ENCODE data around the gene CTSC. TPM values are rescaled to one million over a fixed set of nuclear protein-coding genes. Genes with fewer than 3 reads are reported as not detected.

Gene CTSC
- total and polyA plus RNA-seq, 2 of the 13 experiments (the other 11 are each of a cell fraction or from before 2014, with no cell fraction given): 144 to 210 TPM

- TF ChIP-seq KIAA2018 (CRISPR knock-in tag; IDR thresholded peaks at IDR 0.05; ENCODE audit: borderline replicate concordance) (no peak), ZSCAN31 (CRISPR knock-in tag; IDR thresholded peaks at IDR 0.05; ENCODE audit: low read depth) (no peak), DMTF1 (CRISPR knock-in tag; IDR thresholded peaks at IDR 0.05) (no peak), PLRG1 (conservative IDR thresholded peaks at IDR 0.05) (no peak), DPF2 (CRISPR knock-in tag; IDR thresholded peaks at IDR 0.05; ENCODE audit: borderline replicate concordance, low read depth) (no peak), ADNP (CRISPR knock-in tag; IDR thresholded peaks at IDR 0.05) (no peak), YEATS4 (CRISPR knock-in tag; IDR thresholded peaks at IDR 0.05; ENCODE audit: borderline replicate concordance) (no peak)
- TF ChIP-seq, protein P1, sequence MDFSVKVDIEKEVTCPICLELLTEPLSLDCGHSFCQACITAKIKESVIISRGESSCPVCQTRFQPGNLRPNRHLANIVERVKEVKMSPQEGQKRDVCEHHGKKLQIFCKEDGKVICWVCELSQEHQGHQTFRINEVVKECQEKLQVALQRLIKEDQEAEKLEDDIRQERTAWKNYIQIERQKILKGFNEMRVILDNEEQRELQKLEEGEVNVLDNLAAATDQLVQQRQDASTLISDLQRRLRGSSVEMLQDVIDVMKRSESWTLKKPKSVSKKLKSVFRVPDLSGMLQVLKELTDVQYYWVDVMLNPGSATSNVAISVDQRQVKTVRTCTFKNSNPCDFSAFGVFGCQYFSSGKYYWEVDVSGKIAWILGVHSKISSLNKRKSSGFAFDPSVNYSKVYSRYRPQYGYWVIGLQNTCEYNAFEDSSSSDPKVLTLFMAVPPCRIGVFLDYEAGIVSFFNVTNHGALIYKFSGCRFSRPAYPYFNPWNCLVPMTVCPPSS (IDR thresholded peaks at IDR 0.05): no peak
- TF ChIP-seq, protein P2, sequence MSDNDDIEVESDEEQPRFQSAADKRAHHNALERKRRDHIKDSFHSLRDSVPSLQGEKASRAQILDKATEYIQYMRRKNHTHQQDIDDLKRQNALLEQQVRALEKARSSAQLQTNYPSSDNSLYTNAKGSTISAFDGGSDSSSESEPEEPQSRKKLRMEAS (IDR thresholded peaks at IDR 0.05): no peak
Measured at GRCh38 chr11:88293931-88294330, 43.6 kb downstream of the CTSC start (continued).
